GM04504 (cell line): ENCODE results near the gene STXBP5.

Experiments used
- DNase-seq: peaks from one replicate; pipeline ENCODE4 v3.0.0-alpha.2; 2012; ENCODE audit warnings: low read depth

STXBP5 gene

GRCh38 chr6:147381712-147382111, 177.5 kb downstream of the STXBP5 start:
- DNase-seq, result peak; percentile 21

- DNase-seq, result peak; percentile 3
Observed at GRCh38 chr6:147382945-147383554, 178.8 kb downstream of the STXBP5 start.

- no peak for DNase-seq
Observed at GRCh38 chr6:147384029-147384428, 179.8 kb downstream of the STXBP5 start.

GRCh38 chr6:147384737-147385710, 180.8 kb downstream of the STXBP5 start:
- DNase-seq, result no peak

- no peak for DNase-seq
Observed at GRCh38 chr6:147389463-147389862, 185.2 kb downstream of the STXBP5 start.

- DNase-seq, result no peak
Observed at GRCh38 chr6:147390909-147391536, 186.8 kb downstream of the STXBP5 start.

GRCh38 chr6:147392917-147393625, 188.9 kb downstream of the STXBP5 start:
- DNase-seq, result no peak

- no peak for DNase-seq
Observed at GRCh38 chr6:147395158-147395557, 190.9 kb downstream of the STXBP5 start.

GRCh38 chr6:147397306-147397705, 193.1 kb downstream of the STXBP5 start:
- DNase-seq, result no peak

GRCh38 chr6:147400968-147401367, 196.8 kb downstream of the STXBP5 start:
- no peak for DNase-seq

GRCh38 chr6:147401779-147402178, 197.6 kb downstream of the STXBP5 start:
- DNase-seq, result no peak

- no peak for DNase-seq
Observed at GRCh38 chr6:147406783-147407182, 202.6 kb downstream of the STXBP5 start.

- DNase-seq, result no peak
Observed at GRCh38 chr6:147407571-147407970, 203.4 kb downstream of the STXBP5 start.

- no peak for DNase-seq
Observed at GRCh38 chr6:147416622-147417021, 212.4 kb downstream of the STXBP5 start.

GRCh38 chr6:147417954-147418353, 213.7 kb downstream of the STXBP5 start:
- DNase-seq, result no peak

- DNase-seq, result no peak
Observed at GRCh38 chr6:147418523-147418922, 214.3 kb downstream of the STXBP5 start.

GRCh38 chr6:147421903-147422302, 217.7 kb downstream of the STXBP5 start:
- no peak for DNase-seq

- DNase-seq, result no peak
Observed at GRCh38 chr6:147423111-147423510, 218.9 kb downstream of the STXBP5 start.

- DNase-seq, result no peak
Observed at GRCh38 chr6:147429794-147430193, 225.6 kb downstream of the STXBP5 start.

GRCh38 chr6:147430811-147431210, 226.6 kb downstream of the STXBP5 start:
- DNase-seq, result no peak

GRCh38 chr6:147434076-147434475, 229.9 kb downstream of the STXBP5 start:
- DNase-seq, result no peak

- DNase-seq, result no peak
Observed at GRCh38 chr6:147434516-147434915, 230.3 kb downstream of the STXBP5 start.
